ENCODE measurements around the gene ENOX2.

Gene ENOX2

GRCh38 chrX:130718137-130718536 is 184.9 kb downstream of the ENOX2 start:
- no peak overlapping the region for H3K23ac ChIP-seq (ENCODE audit: low read length)
- no peak overlapping the region for H2AFZ ChIP-seq (ENCODE audit: insufficient read depth, low read length, poor library complexity)
- no peak overlapping the region for H3K4me2 ChIP-seq (ENCODE audit: low read length)
- no peak overlapping the region for H3K9ac ChIP-seq (ENCODE audit: low read length)
- H3K14ac ChIP-seq (ENCODE audit: low read length) = no peak overlapping the region
- no peaks in the 10 kb centered on the region for H3K4me1 ChIP-seq (ENCODE audit: control insufficient read depth in 1 of 2, insufficient read depth in 2 of 2, low read length in 2 of 2)
- H2BK5ac ChIP-seq (ENCODE audit: low read depth, low read length, poor library complexity) = no peak overlapping the region
- H3K9me3 ChIP-seq (ENCODE audit: insufficient read depth, low read depth, low read length) = no peaks in the 10 kb centered on the region
- no peaks in the 10 kb centered on the region for H3K79me1 ChIP-seq (ENCODE audit: low read length)
- no peak overlapping the region for H4K12ac ChIP-seq (ENCODE audit: low read depth, low read length)
- no CpG with 5 or more reads among the region's 4 CpGs for WGBS (ENCODE audit: extremely low coverage, insufficient coverage, insufficient read length)
- no peak overlapping the region for H2BK12ac ChIP-seq (ENCODE audit: low read length)
- no peak overlapping the region for H4K8ac ChIP-seq (ENCODE audit: low read depth, low read length)
- H3K79me2 ChIP-seq (ENCODE audit: control insufficient read depth, insufficient read depth, low read length, poor library complexity) = no peaks in the 10 kb centered on the region
- H3K18ac ChIP-seq (ENCODE audit: low read length) = no peak overlapping the region
- no peak for DNase-seq
- H2AK5ac ChIP-seq (ENCODE audit: low read length) = no peak overlapping the region
- no peaks in the 10 kb centered on the region for H3K36me3 ChIP-seq (ENCODE audit: control insufficient read depth in 1 of 2, insufficient read depth in 2 of 2, low read length in 2 of 2)
- H4K91ac ChIP-seq (ENCODE audit: low read depth, low read length) = no peak overlapping the region
- no peak overlapping the region for H3K4me3 ChIP-seq (ENCODE audit: low read depth, low read length)
- H3K4ac ChIP-seq (ENCODE audit: low read depth, low read length) = no peak overlapping the region
- no peaks in the 10 kb centered on the region for H3K27me3 ChIP-seq (ENCODE audit: insufficient read depth, low read length)
- no peak overlapping the region for H3K27ac ChIP-seq (ENCODE audit: low read depth, low read length)
- no peak overlapping the region for H2BK120ac ChIP-seq (ENCODE audit: insufficient read depth, low read length, poor library complexity)

DNA sequence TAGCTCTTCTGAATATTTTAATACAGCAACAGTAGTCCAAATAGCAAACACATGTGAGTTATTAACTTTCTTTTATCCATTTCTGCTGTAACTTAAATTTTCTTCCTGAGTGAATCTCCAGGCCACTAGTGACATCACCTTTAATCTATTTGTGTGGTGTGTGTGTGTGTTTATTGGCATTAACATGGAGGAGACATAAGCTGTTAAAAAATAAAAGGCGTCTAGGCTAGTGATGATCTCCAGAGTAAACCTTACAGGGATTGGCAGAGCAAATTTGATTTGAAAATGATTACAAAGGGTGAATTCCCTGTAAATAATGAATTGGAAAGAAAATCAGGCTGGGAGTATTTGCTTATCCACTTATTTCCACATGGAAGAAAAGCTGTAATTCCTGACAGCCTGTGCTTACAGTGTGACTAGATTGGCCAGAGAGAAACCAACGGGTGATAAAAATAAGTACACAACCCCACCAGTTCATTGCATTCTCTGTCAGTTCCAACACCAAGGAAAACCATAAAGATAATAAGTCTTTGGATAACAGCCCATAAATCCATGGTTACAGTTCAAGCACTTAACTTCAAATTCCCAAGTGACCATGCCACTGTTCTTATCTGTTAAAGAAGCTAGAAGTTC is 186.1 kb downstream of the ENOX2 start:
- no peak overlapping the region for H3K27ac ChIP-seq (ENCODE audit: low read depth, low read length)
- no peak overlapping the region for H3K9ac ChIP-seq (ENCODE audit: low read length)
- no peaks in the 10 kb centered on the region for H3K79me1 ChIP-seq (ENCODE audit: low read length)
- no peak overlapping the region for H2BK120ac ChIP-seq (ENCODE audit: insufficient read depth, low read length, poor library complexity)
- no peaks in the 10 kb centered on the region for H3K4me1 ChIP-seq (ENCODE audit: control insufficient read depth in 1 of 2, insufficient read depth in 2 of 2, low read length in 2 of 2)
- H4K8ac ChIP-seq (ENCODE audit: low read depth, low read length) = no peak overlapping the region
- no peak overlapping the region for H4K91ac ChIP-seq (ENCODE audit: low read depth, low read length)
- no peaks in the 10 kb centered on the region for H3K27me3 ChIP-seq (ENCODE audit: insufficient read depth, low read length)
- H2AK5ac ChIP-seq (ENCODE audit: low read length) = no peak overlapping the region
- H2AFZ ChIP-seq (ENCODE audit: insufficient read depth, low read length, poor library complexity) = no peak overlapping the region
- H4K12ac ChIP-seq (ENCODE audit: low read depth, low read length) = no peak overlapping the region
- H3K4ac ChIP-seq (ENCODE audit: low read depth, low read length) = no peak overlapping the region
- no peak overlapping the region for H3K23ac ChIP-seq (ENCODE audit: low read length)
- no peak overlapping the region for H3K4me2 ChIP-seq (ENCODE audit: low read length)
- H3K18ac ChIP-seq (ENCODE audit: low read length) = no peak overlapping the region
- no peak overlapping the region for H2BK12ac ChIP-seq (ENCODE audit: low read length)
- no peaks in the 10 kb centered on the region for H3K79me2 ChIP-seq (ENCODE audit: control insufficient read depth, insufficient read depth, low read length, poor library complexity)
- no peaks in the 10 kb centered on the region for H3K36me3 ChIP-seq (ENCODE audit: control insufficient read depth in 1 of 2, insufficient read depth in 2 of 2, low read length in 2 of 2)
- no peak overlapping the region for H3K14ac ChIP-seq (ENCODE audit: low read length)
- H3K4me3 ChIP-seq (ENCODE audit: low read depth, low read length) = no peak overlapping the region
- no peak overlapping the region for H2BK5ac ChIP-seq (ENCODE audit: low read depth, low read length, poor library complexity)
- no peaks in the 10 kb centered on the region for H3K9me3 ChIP-seq (ENCODE audit: insufficient read depth, low read depth, low read length)
- DNase-seq = no peak
- WGBS (ENCODE audit: extremely low coverage, insufficient coverage, insufficient read length) = no CpG with 5 or more reads among the region's 2 CpGs

DNA sequence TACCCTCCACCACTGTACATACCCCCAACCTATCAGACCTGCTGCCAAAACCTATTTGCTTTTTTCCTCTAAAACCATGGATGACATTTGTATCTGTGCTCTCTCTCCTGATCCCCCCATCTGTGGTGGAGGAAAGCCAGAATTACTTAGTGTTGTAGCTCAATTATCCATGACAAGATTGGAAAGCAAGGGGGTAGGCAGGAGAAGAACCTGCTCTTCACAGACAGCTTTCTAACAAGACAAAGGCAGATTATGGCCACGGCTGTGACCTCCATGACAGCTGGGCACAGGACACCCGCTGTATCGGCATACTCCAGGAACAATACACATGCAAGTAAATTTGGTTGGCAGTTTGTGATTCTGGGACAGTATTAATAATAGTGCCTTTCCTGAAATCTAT is 186.7 kb downstream of the ENOX2 start:
- no peak overlapping the region for H3K18ac ChIP-seq (ENCODE audit: low read length)
- no peak overlapping the region for H4K12ac ChIP-seq (ENCODE audit: low read depth, low read length)
- no peak overlapping the region for H2BK5ac ChIP-seq (ENCODE audit: low read depth, low read length, poor library complexity)
- no peaks in the 10 kb centered on the region for H3K79me1 ChIP-seq (ENCODE audit: low read length)
- H3K23ac ChIP-seq (ENCODE audit: low read length) = no peak overlapping the region
- no peak overlapping the region for H3K27ac ChIP-seq (ENCODE audit: low read depth, low read length)
- H4K8ac ChIP-seq (ENCODE audit: low read depth, low read length) = no peak overlapping the region
- no peaks in the 10 kb centered on the region for H3K4me1 ChIP-seq (ENCODE audit: control insufficient read depth in 1 of 2, insufficient read depth in 2 of 2, low read length in 2 of 2)
- no peak overlapping the region for H2AFZ ChIP-seq (ENCODE audit: insufficient read depth, low read length, poor library complexity)
- H3K14ac ChIP-seq (ENCODE audit: low read length) = no peak overlapping the region
- no peaks in the 10 kb centered on the region for H3K79me2 ChIP-seq (ENCODE audit: control insufficient read depth, insufficient read depth, low read length, poor library complexity)
- H3K9ac ChIP-seq (ENCODE audit: low read length) = no peak overlapping the region
- WGBS (ENCODE audit: extremely low coverage, insufficient coverage, insufficient read length) = no CpG with 5 or more reads among the region's 3 CpGs
- no peak overlapping the region for H3K4ac ChIP-seq (ENCODE audit: low read depth, low read length)
- no peak overlapping the region for H3K4me3 ChIP-seq (ENCODE audit: low read depth, low read length)
- H3K4me2 ChIP-seq (ENCODE audit: low read length) = no peak overlapping the region
- H2AK5ac ChIP-seq (ENCODE audit: low read length) = no peak overlapping the region
- DNase-seq = no peak
- H4K91ac ChIP-seq (ENCODE audit: low read depth, low read length) = no peak overlapping the region
- no peaks in the 10 kb centered on the region for H3K36me3 ChIP-seq (ENCODE audit: control insufficient read depth in 1 of 2, insufficient read depth in 2 of 2, low read length in 2 of 2)
- H3K9me3 ChIP-seq (ENCODE audit: insufficient read depth, low read depth, low read length) = no peaks in the 10 kb centered on the region
- no peak overlapping the region for H2BK12ac ChIP-seq (ENCODE audit: low read length)
- no peaks in the 10 kb centered on the region for H3K27me3 ChIP-seq (ENCODE audit: insufficient read depth, low read length)
- H2BK120ac ChIP-seq (ENCODE audit: insufficient read depth, low read length, poor library complexity) = no peak overlapping the region

DNA sequence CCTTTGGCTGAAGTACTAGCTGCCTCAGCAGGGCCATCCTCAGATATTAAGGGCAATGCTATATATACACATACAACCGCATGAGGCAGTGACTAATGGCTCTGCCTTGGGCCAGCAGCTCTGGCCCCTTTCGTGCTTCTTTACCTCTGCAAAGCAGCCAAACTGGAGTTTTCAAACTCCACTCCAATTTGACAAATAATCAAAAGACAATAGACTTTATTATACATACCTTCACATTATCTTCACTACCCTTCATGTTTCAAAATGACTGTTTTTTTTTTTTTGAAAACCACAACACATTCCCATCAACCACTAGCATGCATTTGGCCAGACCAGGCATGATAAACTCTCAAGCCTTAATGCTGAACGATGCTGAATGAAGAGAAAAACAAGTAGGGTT is 187.7 kb downstream of the ENOX2 start:
- Histone ChIP-seq H3K4me1 (ENCODE audit: control insufficient read depth in 1 of 2, insufficient read depth in 2 of 2, low read length in 2 of 2) (no peaks in the 10 kb centered on the region), H3K18ac (ENCODE audit: low read length) (no peak overlapping the region), H2BK5ac (ENCODE audit: low read depth, low read length, poor library complexity) (no peak overlapping the region), H3K79me1 (ENCODE audit: low read length) (no peaks in the 10 kb centered on the region), H3K4me3 (ENCODE audit: low read depth, low read length) (no peak overlapping the region), H3K4ac (ENCODE audit: low read depth, low read length) (no peak overlapping the region), H2BK12ac (ENCODE audit: low read length) (no peak overlapping the region), H3K9me3 (ENCODE audit: insufficient read depth, low read depth, low read length) (no peaks in the 10 kb centered on the region), H4K12ac (ENCODE audit: low read depth, low read length) (no peak overlapping the region), H3K4me2 (ENCODE audit: low read length) (no peak overlapping the region), H3K23ac (ENCODE audit: low read length) (no peak overlapping the region), H3K27me3 (ENCODE audit: insufficient read depth, low read length) (no peaks in the 10 kb centered on the region), H3K14ac (ENCODE audit: low read length) (no peak overlapping the region), H2AK5ac (ENCODE audit: low read length) (no peak overlapping the region), H3K79me2 (ENCODE audit: control insufficient read depth, insufficient read depth, low read length, poor library complexity) (no peaks in the 10 kb centered on the region), H3K9ac (ENCODE audit: low read length) (no peak overlapping the region), H4K8ac (ENCODE audit: low read depth, low read length) (no peak overlapping the region), H4K91ac (ENCODE audit: low read depth, low read length) (no peak overlapping the region), H3K27ac (ENCODE audit: low read depth, low read length) (no peak overlapping the region), H2BK120ac (ENCODE audit: insufficient read depth, low read length, poor library complexity) (no peak overlapping the region), H2AFZ (ENCODE audit: insufficient read depth, low read length, poor library complexity) (no peak overlapping the region), H3K36me3 (ENCODE audit: control insufficient read depth in 1 of 2, insufficient read depth in 2 of 2, low read length in 2 of 2) (no peaks in the 10 kb centered on the region)
- DNase-seq = no peak
- WGBS (ENCODE audit: extremely low coverage, insufficient coverage, insufficient read length) = no CpG with 5 or more reads among the region's 3 CpGs

Data from trophoblast cell (in vitro differentiated cells and primary cell).